Keratinocyte (primary cell): ENCODE results near the gene GAS2.

Experiments used
- EZH2 ChIP-seq: IDR thresholded peaks from one replicate; pipeline ENCODE4 v1.6.1; 2012; ENCODE audit warnings: inconsistent platforms, mild to moderate bottlenecking, low read length, moderate library complexity
- TF ChIP-seq, protein P1 (sequence below), 3 experiments: IDR thresholded peaks in 1 of 3; conservative IDR thresholded peaks in 1 of 3; optimal IDR thresholded peaks in 1 of 3; 2 replicates in 2 of 3; 3 replicates in 1 of 3; pipeline versions ENCODE3 to v1.5.1; 2011; ENCODE audit warnings: low read length in 3 of 3, mild to moderate bottlenecking in 3 of 3, moderate library complexity in 2 of 3, control low read depth in 1 of 3, inconsistent platforms in 1 of 3; ENCODE audit not compliant: insufficient read depth in 2 of 3; ENCODE audit errors: extremely low read depth in 1 of 3

DNA sequence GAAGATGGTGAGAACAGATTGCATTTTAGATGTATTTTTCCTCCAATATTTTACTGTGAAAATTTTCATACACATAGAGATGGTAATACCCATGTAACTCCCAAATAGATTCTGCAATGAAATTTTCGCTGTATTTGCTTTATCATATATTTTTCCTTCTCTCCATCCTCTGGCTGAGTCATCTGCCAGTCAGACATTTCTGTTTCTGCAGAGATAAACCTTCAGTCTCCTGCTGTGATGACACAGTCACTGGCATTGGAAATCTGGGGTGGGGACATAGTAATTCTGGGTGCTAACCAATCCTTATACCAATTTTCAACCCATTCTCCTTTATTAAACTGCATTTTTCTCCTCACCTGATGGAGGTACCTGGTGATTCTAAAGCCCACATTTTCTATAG lies 129.5 kb downstream of the GAS2 start:
- TF ChIP-seq, protein P1, sequence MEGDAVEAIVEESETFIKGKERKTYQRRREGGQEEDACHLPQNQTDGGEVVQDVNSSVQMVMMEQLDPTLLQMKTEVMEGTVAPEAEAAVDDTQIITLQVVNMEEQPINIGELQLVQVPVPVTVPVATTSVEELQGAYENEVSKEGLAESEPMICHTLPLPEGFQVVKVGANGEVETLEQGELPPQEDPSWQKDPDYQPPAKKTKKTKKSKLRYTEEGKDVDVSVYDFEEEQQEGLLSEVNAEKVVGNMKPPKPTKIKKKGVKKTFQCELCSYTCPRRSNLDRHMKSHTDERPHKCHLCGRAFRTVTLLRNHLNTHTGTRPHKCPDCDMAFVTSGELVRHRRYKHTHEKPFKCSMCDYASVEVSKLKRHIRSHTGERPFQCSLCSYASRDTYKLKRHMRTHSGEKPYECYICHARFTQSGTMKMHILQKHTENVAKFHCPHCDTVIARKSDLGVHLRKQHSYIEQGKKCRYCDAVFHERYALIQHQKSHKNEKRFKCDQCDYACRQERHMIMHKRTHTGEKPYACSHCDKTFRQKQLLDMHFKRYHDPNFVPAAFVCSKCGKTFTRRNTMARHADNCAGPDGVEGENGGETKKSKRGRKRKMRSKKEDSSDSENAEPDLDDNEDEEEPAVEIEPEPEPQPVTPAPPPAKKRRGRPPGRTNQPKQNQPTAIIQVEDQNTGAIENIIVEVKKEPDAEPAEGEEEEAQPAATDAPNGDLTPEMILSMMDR (optimal IDR thresholded peaks at IDR 0.05 in 1 of 3, IDR thresholded peaks at IDR 0.05 in 1 of 3, conservative IDR thresholded peaks at IDR 0.05 in 1 of 3; ENCODE audit: extremely low read depth in 1 of 3, insufficient read depth in 2 of 3, low read length in 3 of 3), result no peak
- TF ChIP-seq EZH2, result no peak
